Hypothalamus (tissue), 51 donors: ENCODE data around the gene KCNAB1.
"Not testable (repeated sequence)": the region's sequence is repeated elsewhere in the genome, so short reads cannot be mapped to it uniquely, and the experiment has no call there.

Experiments used
- DNase-seq, 51 donors: peaks; one replicate each; lab custom pipeline; 2025; lab: John Stamatoyannopoulos, UW

KCNAB1 gene

GRCh38 chr3:156120528-156121251, at the start of gene KCNAB1:
Gene KCNAB1 (plus strand): TSS chr3:156120578.
- no peak for DNase-seq

DNA sequence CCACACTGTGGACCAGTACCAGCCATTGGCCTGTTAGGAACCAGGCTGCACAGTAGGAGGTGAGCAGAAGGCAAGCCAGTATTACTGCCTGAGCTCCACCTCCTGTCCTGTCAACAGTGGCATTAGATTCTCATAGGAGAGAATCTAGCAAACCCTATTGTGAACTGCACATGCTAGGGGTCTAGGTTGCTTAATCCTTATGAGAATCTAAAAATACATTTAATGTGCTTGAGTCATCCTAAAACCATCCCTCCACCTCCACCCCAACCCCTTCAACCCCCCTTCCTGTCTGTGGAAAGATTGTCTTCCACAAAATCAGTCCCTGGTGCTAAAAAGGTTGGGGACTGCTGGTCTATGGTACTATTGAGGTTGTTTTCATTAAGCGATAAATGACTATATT, 49.3 kb upstream of the KCNAB1 start:
- DNase-seq, result no peak

- not testable (repeated sequence) for DNase-seq
Measured at GRCh38 chr3:156072950-156073657, 47.3 kb upstream of the KCNAB1 start.

GRCh38 chr3:156090126-156090525, 30.3 kb upstream of the KCNAB1 start:
- DNase-seq, result peak in 1 of 51 donors; percentile 6

DNA sequence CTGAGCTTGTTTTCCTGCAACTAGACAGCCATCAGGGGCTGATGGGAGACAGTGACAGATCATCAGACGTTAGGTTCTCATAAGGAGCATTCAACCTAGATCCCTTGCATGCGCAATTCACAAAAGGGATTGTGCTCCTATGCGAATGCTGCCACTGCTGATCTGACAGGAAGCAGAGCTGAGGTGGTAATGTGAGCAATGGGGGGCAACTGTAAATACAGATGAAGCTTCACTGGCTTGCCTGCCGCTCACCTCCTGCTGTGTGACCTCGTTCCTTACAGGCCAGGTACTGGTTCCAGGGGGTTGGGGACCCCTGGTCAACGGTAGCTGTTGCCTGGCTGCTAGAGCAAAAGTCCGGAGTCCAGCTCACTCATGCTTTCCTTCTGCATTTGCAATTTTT, 26.4 kb upstream of the KCNAB1 start:
- DNase-seq, result no peak

DNA sequence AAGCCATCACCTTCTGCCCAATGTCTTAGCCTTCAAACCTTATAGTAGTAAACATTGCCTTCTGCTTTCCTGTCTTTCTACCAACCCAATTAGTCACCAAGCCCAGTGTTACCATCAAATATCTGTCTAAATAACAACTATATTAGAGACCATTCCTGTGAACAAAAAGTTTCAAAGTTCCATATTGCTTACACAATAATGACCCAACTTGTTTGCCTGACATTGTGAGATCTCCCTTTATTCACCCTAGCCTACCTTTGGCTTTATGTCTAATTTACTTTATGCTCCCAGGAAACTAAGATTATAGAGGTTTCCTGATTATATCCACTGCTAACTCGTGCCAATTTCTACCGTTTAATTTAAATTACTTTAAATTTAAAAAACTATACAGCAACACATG, 26.0 kb upstream of the KCNAB1 start:
- DNase-seq, result no peak

- not testable (repeated sequence) for DNase-seq
Measured at GRCh38 chr3:156095652-156096051, 24.7 kb upstream of the KCNAB1 start.

GRCh38 chr3:156098437-156099035, 21.8 kb upstream of the KCNAB1 start:
- no peak for DNase-seq

- not testable (repeated sequence) for DNase-seq
Measured at GRCh38 chr3:156099348-156099747, 21.0 kb upstream of the KCNAB1 start.

- not testable (repeated sequence) for DNase-seq
Measured at GRCh38 chr3:156099984-156100383, 20.4 kb upstream of the KCNAB1 start.

GRCh38 chr3:156102267-156102931, 18.0 kb upstream of the KCNAB1 start:
- DNase-seq, result no peak

DNA sequence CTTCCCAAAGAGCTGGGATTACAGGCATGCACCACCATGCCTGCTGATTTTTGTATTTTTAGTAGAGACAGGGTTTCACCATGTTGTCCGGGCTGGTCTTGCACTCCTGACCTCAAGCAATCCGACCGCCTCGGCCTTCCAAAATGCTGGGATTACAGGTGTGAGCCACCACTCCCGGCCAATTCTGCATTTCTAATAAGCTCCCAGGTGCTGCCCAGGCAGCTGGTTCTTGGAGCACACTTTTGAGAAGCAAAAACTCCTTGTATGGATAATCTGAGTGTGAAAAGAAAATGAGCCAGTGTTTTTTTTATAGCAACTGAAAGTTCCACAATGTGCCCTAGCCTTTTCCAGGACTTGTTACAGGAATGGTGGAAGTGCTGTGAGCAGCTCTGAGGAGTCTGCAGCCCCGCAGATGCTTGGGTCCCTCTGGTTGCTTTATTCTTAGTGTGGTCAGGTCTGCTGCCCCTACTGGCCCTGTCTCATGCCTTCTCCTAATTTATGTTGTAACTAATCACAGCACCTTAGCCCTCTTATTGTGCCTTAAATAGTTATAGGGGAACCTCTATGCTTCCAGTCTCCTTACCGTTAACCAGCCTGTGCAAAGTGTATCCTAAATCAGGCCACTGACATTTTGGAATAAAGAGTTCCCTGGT, 13.5 kb upstream of the KCNAB1 start:
- no peak for DNase-seq

DNA sequence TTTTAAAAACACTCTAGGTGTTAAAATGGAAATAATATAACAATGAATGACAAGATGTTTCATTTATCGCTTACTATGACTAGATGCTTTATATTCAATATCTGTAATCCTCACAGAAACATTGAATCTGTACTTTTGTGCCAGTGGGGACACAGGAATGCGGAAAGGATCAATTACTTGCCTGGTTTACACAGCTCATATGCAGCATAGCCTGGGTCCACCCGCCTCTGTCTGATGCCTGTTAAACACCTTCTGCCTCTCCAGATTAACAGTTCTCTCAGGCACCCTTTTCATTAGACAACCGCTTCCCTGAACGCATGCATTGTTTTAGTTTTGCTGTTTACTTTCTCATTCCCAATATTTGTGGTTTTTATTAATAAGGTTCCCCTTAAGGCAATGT, 12.9 kb upstream of the KCNAB1 start:
- no peak for DNase-seq

GRCh38 chr3:156108616-156109015, 11.8 kb upstream of the KCNAB1 start:
- no peak for DNase-seq

GRCh38 chr3:156109989-156110388, 10.4 kb upstream of the KCNAB1 start:
- peak in 2 of 51 donors; percentile 11 to 43 for DNase-seq

GRCh38 chr3:156126467-156126866, 6.1 kb downstream of the KCNAB1 start:
- DNase-seq, result no peak

DNA sequence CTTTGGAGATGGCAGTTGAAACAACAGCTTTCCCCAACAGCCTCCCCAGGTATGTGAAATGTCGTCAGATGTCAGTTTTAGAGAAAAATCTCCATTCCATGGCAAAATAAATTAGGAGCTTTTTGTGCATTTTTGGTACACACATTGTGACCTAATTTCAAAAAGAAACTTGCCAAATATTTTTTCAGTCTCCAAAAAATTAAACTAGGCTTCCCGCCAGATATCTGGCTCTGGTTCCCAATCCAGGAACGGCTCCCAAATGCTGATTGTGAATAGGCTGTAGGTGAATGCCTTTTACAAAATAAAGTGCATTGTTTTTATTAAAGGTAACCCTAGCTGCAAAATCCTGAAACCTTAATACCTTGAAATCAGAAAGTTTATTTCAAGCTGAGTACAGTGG, 10.9 kb downstream of the KCNAB1 start:
- DNase-seq, result no peak

DNA sequence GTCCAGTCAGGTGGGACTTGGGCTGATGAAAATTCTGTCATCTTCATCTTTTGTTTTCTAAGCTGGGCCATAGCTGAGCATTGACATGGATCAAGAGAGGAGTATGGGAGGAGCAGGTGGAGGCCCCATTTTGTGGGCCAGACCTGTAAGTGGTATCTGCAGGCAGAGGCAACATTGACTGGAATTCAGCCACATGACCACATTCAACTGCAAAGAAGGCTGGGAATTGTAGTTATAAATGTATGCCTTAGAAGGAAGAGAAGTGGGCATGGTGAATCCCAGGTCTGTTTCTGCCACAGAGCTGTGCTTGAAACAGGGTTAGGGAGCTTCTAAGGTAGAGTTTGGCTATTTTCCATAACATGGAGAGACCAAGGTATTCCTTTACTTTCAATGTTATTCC, 11.4 kb downstream of the KCNAB1 start:
- no peak for DNase-seq

GRCh38 chr3:156132313-156132712, 11.9 kb downstream of the KCNAB1 start:
- peak in 12 of 51 donors; percentile 7 to 20 (median 13) for DNase-seq

DNA sequence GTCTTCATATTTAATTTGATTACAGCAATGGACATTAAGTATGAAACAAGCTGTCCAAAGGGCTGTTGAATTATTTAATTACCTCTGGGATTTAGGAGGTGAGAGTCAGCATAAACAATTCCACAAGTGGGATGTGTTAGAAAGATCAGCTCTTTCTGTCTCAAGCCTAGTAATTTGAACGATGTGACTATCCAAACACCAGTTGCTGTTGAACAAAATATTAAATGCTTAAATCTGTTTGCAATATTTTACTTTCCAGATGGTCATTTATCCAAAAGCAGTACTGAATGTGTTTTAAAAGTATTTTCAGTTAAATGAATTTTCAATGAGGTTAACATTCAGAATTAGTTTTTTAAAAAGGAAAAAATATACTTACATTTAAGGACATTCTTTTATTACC, 12.7 kb downstream of the KCNAB1 start:
- no peak for DNase-seq
